ENCODE data around the gene ZFYVE28. TPM values are rescaled to one million over a fixed set of nuclear protein-coding genes. Genes with fewer than 3 reads are reported as not detected.

Gene ZFYVE28
- polyA plus RNA-seq, 5 donors, result 2.9 to 4.0 (median 3.4) TPM

GRCh38 chr4:2353222-2354107 is 65.0 kb downstream of the ZFYVE28 start:
- DNase-seq, result no peak

- DNase-seq, result no peak
Observed at GRCh38 chr4:2352729-2353221, 65.7 kb downstream of the ZFYVE28 start.

GRCh38 chr4:2352171-2352570 is 66.3 kb downstream of the ZFYVE28 start:
- no peak for DNase-seq

GRCh38 chr4:2350982-2351381 is 67.5 kb downstream of the ZFYVE28 start:
- DNase-seq, result no peak

- DNase-seq, result no peak
Observed at GRCh38 chr4:2348786-2349185, 69.7 kb downstream of the ZFYVE28 start.

- no peak for DNase-seq
Observed at GRCh38 chr4:2347190-2347589, 71.3 kb downstream of the ZFYVE28 start.

GRCh38 chr4:2343476-2343875 is 75.0 kb downstream of the ZFYVE28 start:
- no peak for DNase-seq

GRCh38 chr4:2341911-2342652 is 76.4 kb downstream of the ZFYVE28 start:
- no peak for DNase-seq

GRCh38 chr4:2341261-2341841 is 77.1 kb downstream of the ZFYVE28 start:
- DNase-seq, result no peak

GRCh38 chr4:2340272-2341061 is 78.0 kb downstream of the ZFYVE28 start:
- DNase-seq, result no peak

- DNase-seq, result no peak
Observed at GRCh38 chr4:2339458-2340271, 78.8 kb downstream of the ZFYVE28 start.

GRCh38 chr4:2338754-2339457 is 79.5 kb downstream of the ZFYVE28 start:
- DNase-seq, result no peak

- no peak for DNase-seq
Observed at GRCh38 chr4:2337896-2338295, 80.5 kb downstream of the ZFYVE28 start.

GRCh38 chr4:2337131-2337723 is 81.2 kb downstream of the ZFYVE28 start:
- no peak for DNase-seq

GRCh38 chr4:2336659-2337058 is 81.8 kb downstream of the ZFYVE28 start:
- no peak for DNase-seq

GRCh38 chr4:2335729-2336101 is 82.7 kb downstream of the ZFYVE28 start:
- no peak for DNase-seq

- DNase-seq, result no peak
Observed at GRCh38 chr4:2334826-2335728, 83.4 kb downstream of the ZFYVE28 start.

- DNase-seq, result no peak
Observed at GRCh38 chr4:2333916-2334644, 84.4 kb downstream of the ZFYVE28 start.
